Vagina (tissue), 2 donors: ENCODE data around the gene MEGF6.

Source experiments
- CTCF ChIP-seq, 3 experiments: fragments of 450-650 bp in 2 of 3; fragments of 200-600 bp in 1 of 3; sonication (generic) in 1 of 3; IDR thresholded peaks; one replicate each; pipeline ENCODE4 v1.5.1; 2017 to 2019; ENCODE audit warnings: antibody characterized with exemption in 3 of 3, mild to moderate bottlenecking in 2 of 3, moderate library complexity in 2 of 3
- POLR2A ChIP-seq, 2 donors: fragments of 450-650 bp; IDR thresholded peaks; one replicate each; pipeline ENCODE4 v1.6.1; 2017; ENCODE audit warnings: antibody characterized with exemption in 2 of 2, mild to moderate bottlenecking in 2 of 2, moderate library complexity in 2 of 2
- POLR2AphosphoS5 ChIP-seq, 2 donors: sonication (generic); formaldehyde crosslinking; IDR thresholded peaks; one replicate each; pipeline ENCODE4 v1.9.0; 2017; ENCODE audit warnings: antibody characterized with exemption in 2 of 2, mild to moderate bottlenecking in 2 of 2, low read depth in 1 of 2; ENCODE audit not compliant: insufficient read depth in 1 of 2

- TF ChIP-seq CTCF (IDR thresholded peaks at IDR 0.05) = no peak
- TF ChIP-seq POLR2A (IDR thresholded peaks at IDR 0.05) = no peak
- TF ChIP-seq POLR2AphosphoS5 (IDR thresholded peaks at IDR 0.05; ENCODE audit: insufficient read depth in 1 of 2, low read depth in 1 of 2) = no peak
These were observed 32.4 kb downstream of the MEGF6 start for GRCh38 chr1:3578906-3579305.
